Tibial nerve (tissue), 4 donors: ENCODE measurements around the gene KSR2.

Experiments used
- CTCF ChIP-seq, 5 experiments: fragments of 200-600 bp in 3 of 5; fragments of 450-650 bp in 2 of 5; sonication (generic) in 3 of 5; IDR thresholded peaks; one replicate each; pipeline ENCODE4 v1.5.1; 2016 to 2019; ENCODE audit warnings: antibody characterized with exemption in 5 of 5, mild to moderate bottlenecking in 3 of 5, moderate library complexity in 2 of 5
- EP300 ChIP-seq, 2 donors: sonication (generic); formaldehyde crosslinking; IDR thresholded peaks; one replicate each; pipeline ENCODE4 v1.6.1; 2017; ENCODE audit warnings: antibody characterized with exemption in 2 of 2, mild to moderate bottlenecking in 1 of 2
- POLR2A ChIP-seq, 2 donors: fragments of 450-650 bp; IDR thresholded peaks; one replicate each; pipeline ENCODE4 v1.6.1; 2017; ENCODE audit warnings: antibody characterized with exemption in 2 of 2, mild to moderate bottlenecking in 2 of 2, moderate library complexity in 2 of 2

GRCh38 chr12:117530796-117531195, 438.0 kb downstream of the KSR2 start:
- TF ChIP-seq POLR2A (IDR thresholded peaks at IDR 0.05): no peak
- TF ChIP-seq CTCF (IDR thresholded peaks at IDR 0.05): no peak
- TF ChIP-seq EP300 (IDR thresholded peaks at IDR 0.05): no peak
